Panc1 (cell line): Measurements from ENCODE around the gene FOXR1. TPM values are rescaled to one million over a fixed set of nuclear protein-coding genes. Genes with fewer than 3 reads are reported as not detected.

Source experiments
- ATAC-seq: fragments of 200-7000 bp; cut with Tn5 transposase; 2 replicates; pipeline ENCODE4 v1.9.1; 2020; ENCODE audit warnings: mild to moderate bottlenecking, moderate library complexity
- BruUV-seq: library from RNA; stranded (reverse); fragments of 400-500 nt; replicated peaks from 2 replicates; lab custom pipeline; 2021; lab: Mats Ljungman, UMichigan
- CTCF ChIA-PET: fragments of 300-600 bp; sonication (Branson Sonifier 250); formaldehyde crosslinking; loops from one replicate; lab custom pipeline; 2022; ENCODE audit warnings: antibody characterized with exemption; lab: Charles Lee
- POLR2A ChIA-PET: fragments of 300-600 bp; sonication (Branson Sonifier 250); formaldehyde crosslinking; loops from one replicate; lab custom pipeline; 2022; ENCODE audit warnings: antibody characterized with exemption; lab: Charles Lee
- DNase-seq: peaks from one replicate; pipeline ENCODE4 v3.0.0-alpha.2; 2010; ENCODE audit warnings: low read depth, low spot score
- H3K27ac ChIP-seq: 2 replicates; pipeline ENCODE4 v1.5.1; 2011; ENCODE audit warnings: mild to moderate bottlenecking, low read length, inconsistent platforms
- H3K27me3 ChIP-seq: fragments of 200-500 bp; sonication (Bioruptor generic); 2 replicates; pipeline ENCODE4 v1.6.0; 2014; ENCODE audit warnings: low read length, inconsistent platforms; ENCODE audit not compliant: control insufficient read depth, insufficient read depth
- H3K36me3 ChIP-seq: fragments of 200-500 bp; sonication (Bioruptor generic); 2 replicates; pipeline ENCODE4 v1.5.1; 2014; ENCODE audit warnings: inconsistent platforms, mild to moderate bottlenecking, low read length, moderate library complexity; ENCODE audit not compliant: control insufficient read depth, insufficient read depth
- H3K4me1 ChIP-seq: 2 replicates; pipeline ENCODE4 v1.5.1; 2011; ENCODE audit warnings: inconsistent platforms, mild to moderate bottlenecking, low read length, moderate library complexity; ENCODE audit not compliant: control insufficient read depth, insufficient read depth
- H3K4me3 ChIP-seq, 2 experiments: 2 replicates each; pipeline ENCODE4 v1.5.1; 2011 to 2012; ENCODE audit warnings: low read depth in 2 of 2, low read length in 2 of 2, mild to moderate bottlenecking in 2 of 2, inconsistent platforms in 1 of 2, moderate library complexity in 1 of 2
- H3K9me3 ChIP-seq: fragments of 200-500 bp; sonication (Bioruptor generic); 2 replicates; pipeline ENCODE4 v1.5.1; 2014; ENCODE audit warnings: low read depth, mild to moderate bottlenecking, inconsistent platforms, low read length, moderate library complexity; ENCODE audit not compliant: control insufficient read depth, insufficient read depth
- POLR2AphosphoS5 ChIP-seq: IDR thresholded peaks from 2 replicates; pipeline ENCODE4 v1.6.1; 2012; ENCODE audit warnings: mild to moderate bottlenecking, low read depth, low read length, moderate library complexity
- SIN3A ChIP-seq: IDR thresholded peaks from 2 replicates; pipeline ENCODE4 v1.6.1; 2012; ENCODE audit warnings: low read depth, mild to moderate bottlenecking, low read length, moderate library complexity, borderline replicate concordance; ENCODE audit not compliant: insufficient read depth
- TCF7L2 ChIP-seq: IDR thresholded peaks from 2 replicates; pipeline ENCODE4 v1.6.1; 2011; ENCODE audit warnings: mild to moderate bottlenecking, low read depth, low read length, inconsistent platforms
- in situ Hi-C: cut with HindIII; loops from 2 replicates; pipeline ENCODE4 v1.10.0; 2016; ENCODE audit warnings: low sequenced_read_pairs, low pct_unique_long_range_greater_than_20kb
- intact Hi-C: fragments of 100-400 bp; cut with micrococcal nuclease; formaldehyde crosslinking; loops from one replicate; pipeline ENCODE4 v1.10.0; 2022; ENCODE audit not compliant: unreplicated experiment
- total RNA-seq: library from RNA; stranded (reverse); gene quantifications from one replicate; pipeline ENCODE4 v1.2.1, GENCODE V29; 2021; ENCODE audit not compliant: unreplicated experiment
- TF ChIP-seq, protein P1 (sequence below): fragments of 450-650 bp; IDR thresholded peaks from 2 replicates; pipeline ENCODE4 v1.5.1; 2017; ENCODE audit warnings: mild to moderate bottlenecking
- TF ChIP-seq, protein P2 (sequence below), 2 experiments: IDR thresholded peaks; 2 replicates each; pipeline ENCODE4 v1.6.1; 2011 to 2012; ENCODE audit warnings: low read depth in 2 of 2, control low read depth in 1 of 2, low read length in 1 of 2, mild to moderate bottlenecking in 1 of 2, moderate library complexity in 1 of 2; ENCODE audit not compliant: insufficient read depth in 1 of 2

The FOXR1 gene
- total RNA-seq, 1 experiment from 2014 or later: not detected

- CTCF ChIA-PET: interaction anchor here (1.1 kb wide), 1 partner anchor 12 kb away, joined by 4 read pairs; no protein-coding TSS in a partner anchor
- intact Hi-C loops: no loop called here
- Histone ChIP-seq H3K27ac (peak overlapping the region; percentile 97), H3K9me3 (no peaks in the 10 kb centered on the region), H3K27me3 (no peaks in the 10 kb centered on the region), H3K4me1 (peaks cover 50% of the 10 kb centered on the region), H3K4me3 (peak overlapping the region; percentile 81 to 99), H3K36me3 (no peaks in the 10 kb centered on the region; the same call in 1 of the 2 replicates)
- in situ Hi-C loops: no loop called here
- DNase-seq (no peak), ATAC-seq (no peak)
- TF ChIP-seq POLR2AphosphoS5 (no peak), SIN3A (0 out of 2 replicates have a peak, but pooled peaks have one; percentile 52)
- BruUV-seq: no TSS peak
- POLR2A ChIA-PET: interaction anchor here (0.8 to 1.8 kb wide), 4 partner anchors 9 to 14 kb away, joined by 3 to 11 read pairs (median 8); no protein-coding TSS in a partner anchor
These were observed 48.6 kb upstream of the FOXR1 start for GRCh38 chr11:118922745-118923627.

DNA sequence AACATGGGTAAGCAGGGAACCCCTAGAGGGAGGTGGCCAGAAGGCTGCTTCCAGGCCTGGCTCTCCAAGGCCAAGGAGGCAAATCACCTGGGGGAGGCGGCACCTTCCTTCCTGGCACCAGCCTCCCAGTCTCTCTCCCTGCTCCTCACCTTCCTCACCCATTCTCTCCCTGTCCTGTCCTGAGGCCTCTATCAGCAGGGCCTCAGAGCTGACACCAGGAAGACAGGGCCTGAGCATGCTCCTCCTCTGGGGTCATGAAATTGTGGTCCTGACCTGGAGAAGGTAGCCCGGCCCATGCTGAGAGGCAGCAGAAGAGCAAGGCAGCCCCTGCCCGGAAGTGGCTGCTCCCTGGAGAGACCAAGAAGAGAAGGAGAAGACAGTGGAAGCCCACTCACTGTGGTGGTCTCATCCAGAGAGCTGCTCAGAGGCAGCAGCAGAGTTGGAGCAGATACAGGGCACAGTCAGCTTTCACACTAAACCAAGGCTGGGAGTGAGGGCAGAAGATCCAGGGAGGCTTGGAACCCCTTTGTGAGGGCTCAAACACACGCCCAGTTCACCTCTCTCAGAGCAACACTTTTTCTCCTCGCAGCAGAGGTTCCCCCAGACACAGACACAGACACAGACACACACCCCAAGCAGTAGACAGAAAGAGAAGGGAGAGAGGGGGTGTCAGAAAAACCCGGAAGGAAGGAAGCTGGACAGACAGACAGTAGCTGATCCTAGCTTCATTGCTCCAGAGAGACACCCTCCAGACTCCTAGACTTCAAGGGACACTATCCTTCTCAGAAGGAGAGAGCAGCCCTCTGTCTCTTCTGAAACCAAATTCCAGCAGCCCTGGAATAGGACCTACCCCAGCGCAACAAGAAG lies 47.6 kb upstream of the FOXR1 start:
- TF ChIP-seq POLR2AphosphoS5: no peak
- TF ChIP-seq TCF7L2: no peak
- TF ChIP-seq SIN3A: no peak
- no peaks in the 10 kb centered on the region for H3K9me3 ChIP-seq
- intact Hi-C loops (no loop called here), in situ Hi-C loops (no loop called here)
- no TSS peak for BruUV-seq
- peak overlapping the region; percentile 81 to 99 for H3K4me3 ChIP-seq
- no peaks in the 10 kb centered on the region for H3K36me3 ChIP-seq
- POLR2A ChIA-PET: interaction anchor here (0.6 to 1.6 kb wide), 5 partner anchors 10 to 640 kb away, joined by 3 to 10 read pairs (median 3); no protein-coding TSS in a partner anchor
- peak overlapping the region; percentile 97 for H3K27ac ChIP-seq
- no peak for DNase-seq
- H3K4me1 ChIP-seq: peaks cover 44% of the 10 kb centered on the region
- CTCF ChIA-PET: no interaction called here
- ATAC-seq: no peak
- no peaks in the 10 kb centered on the region for H3K27me3 ChIP-seq

DNA sequence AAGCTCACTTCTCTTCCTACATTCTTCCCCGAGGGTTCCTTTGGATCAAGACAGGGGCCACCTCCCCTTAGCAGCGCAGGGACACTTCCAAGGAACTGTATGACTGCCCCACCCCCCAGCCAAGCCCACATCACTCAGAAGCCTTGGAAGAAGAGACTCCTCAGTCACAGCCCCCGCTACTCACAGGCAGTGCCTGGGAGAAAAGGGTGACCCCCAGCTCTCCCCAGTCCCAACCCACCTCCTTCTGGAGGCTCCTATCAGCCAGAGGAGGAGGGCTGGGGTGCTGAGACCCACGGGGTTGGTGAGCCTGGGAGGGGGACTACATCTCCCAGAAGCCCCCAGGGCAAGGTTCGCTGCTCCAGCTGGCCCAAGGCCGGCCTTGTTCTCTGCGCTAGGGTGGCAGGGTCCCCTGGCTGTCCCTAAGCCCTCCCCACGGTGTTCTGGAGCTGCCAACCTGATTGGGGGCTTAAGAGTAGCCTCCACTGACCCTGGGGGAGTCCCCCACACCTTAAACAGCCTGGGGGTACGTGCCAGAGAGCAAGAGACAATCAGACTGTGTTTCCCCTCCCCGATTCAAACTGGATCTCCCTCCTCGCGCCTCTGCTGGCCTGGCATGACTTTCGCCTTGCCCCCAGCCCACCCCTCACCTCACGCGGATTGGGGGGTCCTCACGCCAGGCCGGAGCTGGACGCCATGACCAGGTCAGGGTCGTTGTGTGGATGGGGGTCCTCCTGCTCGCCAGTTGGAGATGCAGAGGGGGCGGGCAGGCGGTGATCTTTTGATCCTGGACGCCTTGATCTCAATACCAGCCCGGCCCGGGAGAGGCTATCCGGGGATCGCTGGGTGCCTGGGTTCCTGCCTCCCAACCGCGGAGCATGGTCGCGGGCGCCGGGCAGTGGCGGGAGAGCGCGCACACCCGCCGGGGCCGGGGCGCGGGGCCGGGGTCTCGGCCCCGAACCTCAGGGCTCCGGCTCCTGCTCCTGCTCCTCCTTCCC lies 46.7 kb upstream of the FOXR1 start:
- ATAC-seq (no peak), DNase-seq (no peak)
- CTCF ChIA-PET: interaction anchor here (0.8 to 1.0 kb wide), 3 partner anchors 16 to 134 kb away, joined by 3 to 7 read pairs (median 6); partner anchors contain the start of gene DDX6
- H3K9me3 ChIP-seq: no peaks in the 10 kb centered on the region
- H3K27ac ChIP-seq: peak overlapping the region; percentile 97
- H3K4me3 ChIP-seq: peak overlapping the region; percentile 81 to 99
- no TSS peak for BruUV-seq
- H3K4me1 ChIP-seq: peaks cover 35% of the 10 kb centered on the region
- in situ Hi-C loops: no loop called here
- H3K27me3 ChIP-seq: no peaks in the 10 kb centered on the region
- POLR2A ChIA-PET: interaction anchor here (0.6 to 1.6 kb wide), 5 partner anchors 11 to 641 kb away, joined by 3 to 22 read pairs (median 4); no protein-coding TSS in a partner anchor
- TF ChIP-seq, protein P1, sequence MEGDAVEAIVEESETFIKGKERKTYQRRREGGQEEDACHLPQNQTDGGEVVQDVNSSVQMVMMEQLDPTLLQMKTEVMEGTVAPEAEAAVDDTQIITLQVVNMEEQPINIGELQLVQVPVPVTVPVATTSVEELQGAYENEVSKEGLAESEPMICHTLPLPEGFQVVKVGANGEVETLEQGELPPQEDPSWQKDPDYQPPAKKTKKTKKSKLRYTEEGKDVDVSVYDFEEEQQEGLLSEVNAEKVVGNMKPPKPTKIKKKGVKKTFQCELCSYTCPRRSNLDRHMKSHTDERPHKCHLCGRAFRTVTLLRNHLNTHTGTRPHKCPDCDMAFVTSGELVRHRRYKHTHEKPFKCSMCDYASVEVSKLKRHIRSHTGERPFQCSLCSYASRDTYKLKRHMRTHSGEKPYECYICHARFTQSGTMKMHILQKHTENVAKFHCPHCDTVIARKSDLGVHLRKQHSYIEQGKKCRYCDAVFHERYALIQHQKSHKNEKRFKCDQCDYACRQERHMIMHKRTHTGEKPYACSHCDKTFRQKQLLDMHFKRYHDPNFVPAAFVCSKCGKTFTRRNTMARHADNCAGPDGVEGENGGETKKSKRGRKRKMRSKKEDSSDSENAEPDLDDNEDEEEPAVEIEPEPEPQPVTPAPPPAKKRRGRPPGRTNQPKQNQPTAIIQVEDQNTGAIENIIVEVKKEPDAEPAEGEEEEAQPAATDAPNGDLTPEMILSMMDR: no peak
- TF ChIP-seq, protein P2, sequence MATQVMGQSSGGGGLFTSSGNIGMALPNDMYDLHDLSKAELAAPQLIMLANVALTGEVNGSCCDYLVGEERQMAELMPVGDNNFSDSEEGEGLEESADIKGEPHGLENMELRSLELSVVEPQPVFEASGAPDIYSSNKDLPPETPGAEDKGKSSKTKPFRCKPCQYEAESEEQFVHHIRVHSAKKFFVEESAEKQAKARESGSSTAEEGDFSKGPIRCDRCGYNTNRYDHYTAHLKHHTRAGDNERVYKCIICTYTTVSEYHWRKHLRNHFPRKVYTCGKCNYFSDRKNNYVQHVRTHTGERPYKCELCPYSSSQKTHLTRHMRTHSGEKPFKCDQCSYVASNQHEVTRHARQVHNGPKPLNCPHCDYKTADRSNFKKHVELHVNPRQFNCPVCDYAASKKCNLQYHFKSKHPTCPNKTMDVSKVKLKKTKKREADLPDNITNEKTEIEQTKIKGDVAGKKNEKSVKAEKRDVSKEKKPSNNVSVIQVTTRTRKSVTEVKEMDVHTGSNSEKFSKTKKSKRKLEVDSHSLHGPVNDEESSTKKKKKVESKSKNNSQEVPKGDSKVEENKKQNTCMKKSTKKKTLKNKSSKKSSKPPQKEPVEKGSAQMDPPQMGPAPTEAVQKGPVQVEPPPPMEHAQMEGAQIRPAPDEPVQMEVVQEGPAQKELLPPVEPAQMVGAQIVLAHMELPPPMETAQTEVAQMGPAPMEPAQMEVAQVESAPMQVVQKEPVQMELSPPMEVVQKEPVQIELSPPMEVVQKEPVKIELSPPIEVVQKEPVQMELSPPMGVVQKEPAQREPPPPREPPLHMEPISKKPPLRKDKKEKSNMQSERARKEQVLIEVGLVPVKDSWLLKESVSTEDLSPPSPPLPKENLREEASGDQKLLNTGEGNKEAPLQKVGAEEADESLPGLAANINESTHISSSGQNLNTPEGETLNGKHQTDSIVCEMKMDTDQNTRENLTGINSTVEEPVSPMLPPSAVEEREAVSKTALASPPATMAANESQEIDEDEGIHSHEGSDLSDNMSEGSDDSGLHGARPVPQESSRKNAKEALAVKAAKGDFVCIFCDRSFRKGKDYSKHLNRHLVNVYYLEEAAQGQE (IDR thresholded peaks at IDR 0.05; ENCODE audit: insufficient read depth in 1 of 2, low read depth in 2 of 2, low read length in 1 of 2): no peak
- TF ChIP-seq TCF7L2: peak; percentile 95
- peak; percentile 25; the same call in 1 of the 2 replicates for TF ChIP-seq SIN3A
- TF ChIP-seq POLR2AphosphoS5: 0 out of 2 replicates have a peak, but pooled peaks have one; percentile 20
- intact Hi-C loops: no loop called here
- no peaks in the 10 kb centered on the region for H3K36me3 ChIP-seq
